Endothelial cell of umbilical vein (primary cell): ENCODE measurements around the gene RILP. TPM values are rescaled to one million over a fixed set of nuclear protein-coding genes. Genes with fewer than 3 reads are reported as not detected.

Experiments
- BruUV-seq: library from RNA; stranded (reverse); fragments of 400-500 nt; replicated peaks from 2 replicates; lab custom pipeline; 2021; lab: Mats Ljungman, UMichigan
- CTCF ChIA-PET: fragments of 300-600, 350-600 bp; sonication (Branson Sonifier 250); formaldehyde crosslinking; loops from one replicate; lab custom pipeline; 2021; ENCODE audit warnings: antibody characterized with exemption, inconsistent platforms; lab: Charles Lee
- POLR2A ChIA-PET: fragments of 300-600, 350-600 bp; sonication (Branson Sonifier 250); formaldehyde crosslinking; loops from one replicate; lab custom pipeline; 2021; ENCODE audit warnings: antibody characterized with exemption, inconsistent platforms; lab: Charles Lee
- DNase-seq: peaks from one replicate; pipeline ENCODE4 v3.0.0-alpha.2; 2011; ENCODE audit warnings: low read depth, low spot score
- FAIRE-seq: peaks from 2 replicates; lab custom pipeline; 2011; peaks lifted over from hg19 to GRCh38; lab: Jason Lieb, UNC
- H2AFZ ChIP-seq: 2 replicates; pipeline ENCODE4 v1.6.0; 2012; ENCODE audit warnings: low read depth, low read length, control low read depth, inconsistent platforms
- H3K27ac ChIP-seq: 2 replicates; pipeline ENCODE4 v1.5.1; 2011; ENCODE audit warnings: low read depth, mild to moderate bottlenecking, control low read depth, low read length, moderate library complexity; ENCODE audit not compliant: insufficient read depth
- H3K27me3 ChIP-seq, 2 experiments: 2 replicates each; pipeline versions ENCODE4 v1.6.0 to v1.6.1; 2011; ENCODE audit warnings: low read length in 2 of 2, mixed read lengths in 1 of 2; ENCODE audit not compliant: control insufficient read depth in 2 of 2, insufficient read depth in 2 of 2
- H3K36me3 ChIP-seq, 2 experiments: 2 replicates in 1 of 2; 3 replicates in 1 of 2; pipeline ENCODE4 v1.5.1; 2011; ENCODE audit warnings: low read length in 2 of 2, mild to moderate bottlenecking in 1 of 2, moderate library complexity in 1 of 2; ENCODE audit not compliant: control insufficient read depth in 2 of 2, insufficient read depth in 2 of 2; ENCODE audit errors: extremely low read depth in 1 of 2
- H3K4me1 ChIP-seq: 3 replicates; pipeline ENCODE4 v1.5.1; 2011; ENCODE audit warnings: mild to moderate bottlenecking, low read length; ENCODE audit not compliant: control insufficient read depth, insufficient read depth; ENCODE audit errors: extremely low read depth
- H3K4me2 ChIP-seq: 2 replicates; pipeline ENCODE4 v1.6.1; 2011; ENCODE audit warnings: low read length, control low read depth, mixed read lengths; ENCODE audit not compliant: insufficient read depth
- H3K4me3 ChIP-seq, 3 experiments: fragments of 200-600 bp in 1 of 3; sonication (generic), shearing (Covaris generic) in 1 of 3; replicated peaks in 1 of 3; 2 replicates each; pipeline ENCODE4 v1.5.1; 2011 to 2016; ENCODE audit warnings: control low read depth in 3 of 3, low read length in 3 of 3, mild to moderate bottlenecking in 2 of 3, inconsistent platforms in 1 of 3, low read depth in 1 of 3, moderate library complexity in 1 of 3; ENCODE audit not compliant: insufficient read depth in 1 of 3
- H3K79me2 ChIP-seq: 2 replicates; pipeline ENCODE4 v1.6.0; 2012; ENCODE audit warnings: low read length, inconsistent platforms; ENCODE audit not compliant: control insufficient read depth, insufficient read depth
- H3K9ac ChIP-seq: replicated peaks from 2 replicates; pipeline ENCODE3; 2011; ENCODE audit warnings: low read length, control low read depth; ENCODE audit not compliant: insufficient read depth; ENCODE audit errors: extremely low read depth
- H3K9me1 ChIP-seq: replicated peaks from 3 replicates; pipeline ENCODE4 v1.6.0; 2011; ENCODE audit warnings: mild to moderate bottlenecking, low read length; ENCODE audit not compliant: control insufficient read depth, insufficient read depth; ENCODE audit errors: extremely low read depth
- H3K9me3 ChIP-seq: replicated peaks from 2 replicates; pipeline ENCODE4 v1.5.1; 2012; ENCODE audit warnings: low read length, inconsistent platforms; ENCODE audit not compliant: control insufficient read depth, insufficient read depth
- H4K20me1 ChIP-seq: replicated peaks from 2 replicates; pipeline ENCODE3; 2011; ENCODE audit warnings: mild to moderate bottlenecking, low read length; ENCODE audit not compliant: control insufficient read depth, insufficient read depth; ENCODE audit errors: extremely low read depth
- EZH2 ChIP-seq: IDR thresholded peaks from 2 replicates; pipeline ENCODE4 v1.6.1; 2012; ENCODE audit warnings: borderline replicate concordance, low read depth, mild to moderate bottlenecking, moderate library complexity, low read length, inconsistent platforms; ENCODE audit not compliant: severe bottlenecking
- FOS ChIP-seq: IDR thresholded peaks from 2 replicates; pipeline ENCODE4 v1.6.1; 2011; ENCODE audit warnings: mild to moderate bottlenecking, low read length, moderate library complexity, borderline replicate concordance; ENCODE audit not compliant: insufficient read depth
- GATA2 ChIP-seq: IDR thresholded peaks from 2 replicates; pipeline ENCODE4 v1.7.0; 2011; ENCODE audit warnings: low read depth, mild to moderate bottlenecking, moderate library complexity, mixed read lengths, low read length; ENCODE audit not compliant: insufficient read length, insufficient read depth
- JUN ChIP-seq: IDR thresholded peaks from 2 replicates; pipeline ENCODE4 v1.6.1; 2011; ENCODE audit warnings: borderline replicate concordance, low read depth; ENCODE audit not compliant: insufficient read length, insufficient read depth
- MYC ChIP-seq: IDR thresholded peaks from one replicate; pipeline ENCODE4 v1.6.1; 2011; ENCODE audit warnings: mild to moderate bottlenecking, low read depth, low read length
- POLR2A ChIP-seq: IDR thresholded peaks from 2 replicates; pipeline ENCODE4 v1.6.1; 2012; ENCODE audit warnings: low read depth, mild to moderate bottlenecking, control low read depth, low read length
- POLR2AphosphoS5 ChIP-seq: IDR thresholded peaks from 2 replicates; pipeline ENCODE4 v1.6.1; 2012; ENCODE audit warnings: low read depth, mild to moderate bottlenecking, control low read depth, low read length, moderate library complexity; ENCODE audit not compliant: insufficient read depth
- dilution Hi-C: fragments of 300-500 bp; cut with MboI; formaldehyde crosslinking; loops from one replicate; pipeline ENCODE4 v1.15.0; 2019; ENCODE audit warnings: low sequenced_read_pairs; ENCODE audit not compliant: extremely low pct_ligation_motif_present
- intact Hi-C: fragments of 100-400 bp; cut with micrococcal nuclease; formaldehyde crosslinking; loops from one replicate; pipeline ENCODE4 v1.10.0; 2022
- polyA plus RNA-seq, 4 experiments: library from polyadenylated mRNA; depleted of rRNA in 3 of 4; stranded (reverse) in 3 of 4; unstranded in 1 of 4; fragments of >200 nt; gene quantifications; 2 replicates each; pipeline versions ENCODE4 v1.2.1 to v1.2.3, GENCODE V29; 2011 to 2012; ENCODE audit warnings: missing spikeins in 1 of 4
- total RNA-seq: library from RNA; stranded (reverse); gene quantifications from 2 replicates; pipeline ENCODE4 v1.2.3, GENCODE V29; 2021
- TF ChIP-seq, protein P1 (sequence below): IDR thresholded peaks from 2 replicates; pipeline ENCODE4 v1.6.1; 2011; ENCODE audit not compliant: insufficient read depth, insufficient read length
- TF ChIP-seq, protein P2 (sequence below), 2 donors: IDR thresholded peaks; 1 replicate in 1 of 2; 2 replicates in 1 of 2; pipeline ENCODE4 v1.5.1; 2011; ENCODE audit warnings: low read length in 2 of 2, mild to moderate bottlenecking in 2 of 2, moderate library complexity in 2 of 2, control low read depth in 1 of 2, inconsistent platforms in 1 of 2, low read depth in 1 of 2; ENCODE audit not compliant: insufficient read depth in 1 of 2; ENCODE audit errors: extremely low read depth in 1 of 2

RILP gene
- total and polyA plus RNA-seq, 2 donors (not counting 3 experiments of a cell fraction or from before 2014, with no cell fraction given), result 9.4 to 10.0 TPM

DNA sequence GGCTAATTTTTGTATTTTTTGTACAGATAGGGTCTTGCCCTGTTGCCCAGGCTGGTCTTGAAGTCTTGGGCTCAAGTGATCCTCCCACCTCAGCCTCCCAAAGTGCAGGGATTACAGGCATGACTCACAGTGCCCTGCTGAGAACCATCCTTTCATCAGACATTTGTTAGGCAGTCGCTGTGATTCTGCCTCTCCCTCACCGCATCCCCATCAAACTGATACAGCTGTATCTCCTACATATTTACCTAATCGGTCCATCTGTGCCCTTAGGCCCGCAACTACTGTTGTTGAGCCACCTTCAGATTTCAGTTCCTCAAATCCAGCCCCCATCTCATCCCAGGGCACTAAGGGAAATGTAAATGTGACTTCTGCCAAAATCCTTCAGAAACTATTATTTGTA lies 19.0 kb downstream of the RILP start:
- no peak for FAIRE-seq
- H3K27me3 ChIP-seq, result no peaks in the 10 kb centered on the region
- intact Hi-C loops, result loop anchor here (1.0 kb wide), 1 partner anchor 56 kb away; no protein-coding TSS in a partner anchor
- ChIA-PET CTCF (interaction anchor here (0.5 to 10.0 kb wide), 31 partner anchors 8 to 373 kb away, joined by 3 to 459 read pairs (median 5); partner anchors contain the start of genes INPP5K, PITPNA, RILP and SCARF1), POLR2A (interaction anchor here (1.8 kb wide), 1 partner anchor 56 kb away, joined by 7 read pairs; no protein-coding TSS in a partner anchor)
- DNase-seq, result no peak
- H3K9me1 ChIP-seq, result no peaks in the 10 kb centered on the region
- no peaks in the 10 kb centered on the region for H4K20me1 ChIP-seq
- H2AFZ ChIP-seq, result no peak overlapping the region
- dilution Hi-C loops, result no loop called here
- TF ChIP-seq, protein P1, sequence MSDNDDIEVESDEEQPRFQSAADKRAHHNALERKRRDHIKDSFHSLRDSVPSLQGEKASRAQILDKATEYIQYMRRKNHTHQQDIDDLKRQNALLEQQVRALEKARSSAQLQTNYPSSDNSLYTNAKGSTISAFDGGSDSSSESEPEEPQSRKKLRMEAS, result no peak
- TF ChIP-seq EZH2, result no peak
- TF ChIP-seq GATA2, result no peak
- TF ChIP-seq POLR2AphosphoS5, result no peak
- TF ChIP-seq FOS, result no peak
- no peak for TF ChIP-seq MYC
- no peak for TF ChIP-seq JUN
- TF ChIP-seq, protein P2, sequence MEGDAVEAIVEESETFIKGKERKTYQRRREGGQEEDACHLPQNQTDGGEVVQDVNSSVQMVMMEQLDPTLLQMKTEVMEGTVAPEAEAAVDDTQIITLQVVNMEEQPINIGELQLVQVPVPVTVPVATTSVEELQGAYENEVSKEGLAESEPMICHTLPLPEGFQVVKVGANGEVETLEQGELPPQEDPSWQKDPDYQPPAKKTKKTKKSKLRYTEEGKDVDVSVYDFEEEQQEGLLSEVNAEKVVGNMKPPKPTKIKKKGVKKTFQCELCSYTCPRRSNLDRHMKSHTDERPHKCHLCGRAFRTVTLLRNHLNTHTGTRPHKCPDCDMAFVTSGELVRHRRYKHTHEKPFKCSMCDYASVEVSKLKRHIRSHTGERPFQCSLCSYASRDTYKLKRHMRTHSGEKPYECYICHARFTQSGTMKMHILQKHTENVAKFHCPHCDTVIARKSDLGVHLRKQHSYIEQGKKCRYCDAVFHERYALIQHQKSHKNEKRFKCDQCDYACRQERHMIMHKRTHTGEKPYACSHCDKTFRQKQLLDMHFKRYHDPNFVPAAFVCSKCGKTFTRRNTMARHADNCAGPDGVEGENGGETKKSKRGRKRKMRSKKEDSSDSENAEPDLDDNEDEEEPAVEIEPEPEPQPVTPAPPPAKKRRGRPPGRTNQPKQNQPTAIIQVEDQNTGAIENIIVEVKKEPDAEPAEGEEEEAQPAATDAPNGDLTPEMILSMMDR (IDR thresholded peaks at IDR 0.05; ENCODE audit: extremely low read depth in 1 of 2, insufficient read depth in 1 of 2, low read depth in 1 of 2, low read length in 2 of 2), result no peak
- no peak for TF ChIP-seq POLR2A
- no peak overlapping the region for H3K9ac ChIP-seq
- H3K79me2 ChIP-seq, result peaks cover 12% of the 10 kb centered on the region
- no peak overlapping the region for H3K4me2 ChIP-seq
- H3K36me3 ChIP-seq, result peaks cover 0 to 14% of the 10 kb centered on the region in 2 experiments
- H3K4me3 ChIP-seq, result no peak overlapping the region
- no TSS peak for BruUV-seq
- peaks cover 23% of the 10 kb centered on the region for H3K4me1 ChIP-seq
- H3K9me3 ChIP-seq, result no peaks in the 10 kb centered on the region
- H3K27ac ChIP-seq, result no peak overlapping the region
